Gastroesophageal sphincter (tissue), 3 donors: ENCODE results near the gene FKBP9.

Experiments
- CTCF ChIP-seq, 4 experiments: fragments of 200-600 bp in 2 of 4; fragments of 450-650 bp in 2 of 4; sonication (generic) in 1 of 4; IDR thresholded peaks; one replicate each; pipeline ENCODE4 v1.5.1; 2017 to 2019; ENCODE audit warnings: antibody characterized with exemption in 4 of 4, mild to moderate bottlenecking in 2 of 4, moderate library complexity in 2 of 4
- EP300 ChIP-seq: sonication (generic); formaldehyde crosslinking; IDR thresholded peaks from one replicate; pipeline ENCODE4 v1.6.1; 2017; ENCODE audit warnings: antibody characterized with exemption, mild to moderate bottlenecking
- POLR2A ChIP-seq, 2 donors: fragments of 450-650 bp; IDR thresholded peaks; one replicate each; pipeline ENCODE4 v1.6.1; 2017; ENCODE audit warnings: antibody characterized with exemption in 2 of 2, mild to moderate bottlenecking in 2 of 2, moderate library complexity in 1 of 2
- POLR2AphosphoS5 ChIP-seq: sonication (generic); formaldehyde crosslinking; IDR thresholded peaks from one replicate; pipeline ENCODE4 v1.6.1; 2017; ENCODE audit warnings: antibody characterized with exemption

GRCh38 chr7:33039257-33039902 is 82.1 kb downstream of the FKBP9 start:
- no peak for TF ChIP-seq POLR2AphosphoS5
- TF ChIP-seq EP300: no peak
- no peak for TF ChIP-seq POLR2A (IDR thresholded peaks at IDR 0.05)
- no peak for TF ChIP-seq CTCF (IDR thresholded peaks at IDR 0.05)
